GM12873 (cell line): ENCODE measurements around the gene TFB2M.

Source experiments
- CTCF ChIP-seq: IDR thresholded peaks from 2 replicates; pipeline ENCODE4 v1.5.1; 2012; ENCODE audit warnings: low read depth, mild to moderate bottlenecking, moderate library complexity, low read length, control low read depth; ENCODE audit not compliant: insufficient read depth; ENCODE audit errors: missing control alignments

Gene TFB2M

GRCh38 chr1:246511203-246511602 is 54.9 kb downstream of the TFB2M start:
- TF ChIP-seq CTCF = no peak

GRCh38 chr1:246510147-246511030 is 55.7 kb downstream of the TFB2M start:
- TF ChIP-seq CTCF = no peak

GRCh38 chr1:246508897-246509688 is 57.0 kb downstream of the TFB2M start:
- no peak for TF ChIP-seq CTCF

- TF ChIP-seq CTCF = no peak
Observed at GRCh38 chr1:246506674-246507481, 59.2 kb downstream of the TFB2M start, which contains the start of gene SMYD3. Gene SMYD3 (minus strand): TSS chr1:246507279.

- no peak for TF ChIP-seq CTCF
Observed at GRCh38 chr1:246506367-246506673, 59.7 kb downstream of the TFB2M start.

GRCh38 chr1:246503341-246503740 is 62.7 kb downstream of the TFB2M start:
- no peak for TF ChIP-seq CTCF
